ENCODE data around the gene ABCB11. TPM values are rescaled to one million over a fixed set of nuclear protein-coding genes. Genes with fewer than 3 reads are reported as not detected.
"Not testable (repeated sequence)": the region's sequence is repeated elsewhere in the genome, so short reads cannot be mapped to it uniquely, and the experiment has no call there.

Gene ABCB11
- total and polyA plus RNA-seq, 4 experiments from 2014 or later, result not detected

DNA sequence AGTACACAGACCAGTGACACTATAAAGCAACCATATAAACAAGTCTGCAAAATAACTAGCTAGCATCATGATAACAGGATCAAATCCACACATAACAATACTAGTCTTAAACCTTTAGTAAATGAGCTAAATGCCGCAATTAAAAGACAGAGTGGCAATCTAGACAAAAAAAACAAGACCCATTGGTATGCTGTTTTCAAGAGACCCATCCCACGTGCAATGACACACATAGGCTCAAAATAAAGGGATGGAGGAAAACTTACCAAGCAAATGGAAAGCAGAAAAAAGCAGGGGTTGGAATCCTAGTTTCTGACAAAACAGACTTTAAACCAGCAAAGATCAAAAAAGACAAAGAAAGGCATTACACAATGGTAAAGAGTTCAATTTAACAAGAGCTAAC, 23.5 kb upstream of the ABCB11 start:
- POLR2A ChIA-PET (ENCODE audit: partially characterized antibody); CTCF ChIA-PET (ENCODE audit: partially characterized antibody); H3K9me3 ChIP-seq (ENCODE audit: control insufficient read depth in 1 of 2, low read length in 2 of 2); H3K27ac ChIP-seq (ENCODE audit: low read depth, low read length); H3K27ac Mint-ChIP-seq; DNase-seq; H3K27me3 ChIP-seq (ENCODE audit: insufficient read depth, low read length); H3K4me1 ChIP-seq (ENCODE audit: insufficient read depth, low read length); intact Hi-C loops (cut with micrococcal nuclease); H3K36me3 Mint-ChIP-seq; H3K4me1 Mint-ChIP-seq; H3K36me3 ChIP-seq (ENCODE audit: insufficient read depth, low read length); H3K4me3 Mint-ChIP-seq; H3K4me3 ChIP-seq (ENCODE audit: low read length in 2 of 2); H3K27me3 Mint-ChIP-seq: not testable (repeated sequence)
- H3K9me3 Mint-ChIP-seq, result peaks cover 4 to 41% (median 24%) of the 10 kb centered on the region in 8 donors

DNA sequence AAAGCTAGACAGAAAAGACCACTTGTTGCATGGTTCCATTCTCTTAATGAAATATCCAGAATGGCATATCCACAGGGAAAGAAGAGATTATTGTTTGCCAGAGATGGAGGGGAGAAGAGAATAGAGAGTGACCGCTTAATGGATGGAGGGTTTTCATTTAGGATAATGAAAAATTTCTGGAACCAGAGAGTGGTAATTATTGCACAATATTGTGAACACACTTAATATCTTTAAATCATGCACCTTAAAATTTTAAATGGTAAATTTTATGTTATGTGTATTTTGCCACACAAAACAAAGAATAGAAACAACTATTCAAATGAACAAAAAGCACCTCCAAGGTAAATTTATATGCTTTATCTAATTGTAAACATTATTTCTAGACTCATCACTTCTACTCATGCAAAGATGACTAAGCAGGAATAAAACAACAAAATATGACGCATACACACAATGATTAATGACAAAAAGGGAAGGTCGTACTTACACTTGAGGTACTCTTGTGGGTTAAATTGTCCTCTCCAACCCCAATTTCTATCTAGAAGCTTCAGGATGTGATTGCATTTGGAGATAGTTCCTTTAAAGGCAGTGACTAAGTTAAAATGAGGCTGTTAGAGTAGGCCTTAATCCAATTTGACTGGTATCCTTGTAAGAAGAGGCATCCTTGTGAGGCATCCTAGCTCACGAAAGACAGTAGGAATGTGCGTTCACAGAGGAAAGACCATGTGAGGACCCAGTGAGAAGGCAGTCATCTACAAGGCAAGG, 19.5 kb upstream of the ABCB11 start:
- no peaks in the 10 kb centered on the region for H3K27me3 Mint-ChIP-seq
- intact Hi-C loops (cut with micrococcal nuclease), result no loop called here
- Histone ChIP-seq H3K36me3 (ENCODE audit: insufficient read depth, low read length) (no peaks in the 10 kb centered on the region), H3K4me3 (ENCODE audit: low read length in 2 of 2) (no peak overlapping the region), H3K4me1 (ENCODE audit: insufficient read depth, low read length) (no peaks in the 10 kb centered on the region), H3K27ac (ENCODE audit: low read depth, low read length) (no peak overlapping the region), H3K27me3 (ENCODE audit: insufficient read depth, low read length) (no peaks in the 10 kb centered on the region), H3K9me3 (ENCODE audit: control insufficient read depth in 1 of 2, low read length in 2 of 2) (no peaks in the 10 kb centered on the region)
- H3K9me3 Mint-ChIP-seq, result peaks cover 4 to 22% (median 16%) of the 10 kb centered on the region in 8 donors
- ChIA-PET POLR2A (ENCODE audit: partially characterized antibody) (no interaction called here), CTCF (ENCODE audit: partially characterized antibody) (no interaction called here)
- DNase-seq, result no peak
- no peak overlapping the region for H3K27ac Mint-ChIP-seq
- H3K4me1 Mint-ChIP-seq, result peaks cover 0 to 1% (median 0%) of the 10 kb centered on the region in 4 donors
- no peak overlapping the region for H3K4me3 Mint-ChIP-seq
- peaks cover 4 to 7% of the 10 kb centered on the region in 2 donors for H3K36me3 Mint-ChIP-seq

GRCh38 chr2:169049142-169049541, 18.0 kb upstream of the ABCB11 start:
- no peaks in the 10 kb centered on the region for H3K27me3 Mint-ChIP-seq
- Histone ChIP-seq H3K36me3 (ENCODE audit: insufficient read depth, low read length) (no peaks in the 10 kb centered on the region), H3K27me3 (ENCODE audit: insufficient read depth, low read length) (no peaks in the 10 kb centered on the region), H3K4me3 (ENCODE audit: low read length in 2 of 2) (no peak overlapping the region), H3K4me1 (ENCODE audit: insufficient read depth, low read length) (no peaks in the 10 kb centered on the region), H3K9me3 (ENCODE audit: control insufficient read depth in 1 of 2, low read length in 2 of 2) (no peaks in the 10 kb centered on the region), H3K27ac (ENCODE audit: low read depth, low read length) (no peak overlapping the region)
- H3K9me3 Mint-ChIP-seq, result peaks cover 0 to 17% (median 5%) of the 10 kb centered on the region in 8 donors
- DNase-seq, result no peak
- H3K36me3 Mint-ChIP-seq, result no peaks in the 10 kb centered on the region
- intact Hi-C loops (cut with micrococcal nuclease), result no loop called here
- no peak overlapping the region for H3K4me3 Mint-ChIP-seq
- CTCF ChIA-PET (ENCODE audit: partially characterized antibody), result no interaction called here
- no peak overlapping the region for H3K27ac Mint-ChIP-seq
- peaks cover 0 to 1% (median 0%) of the 10 kb centered on the region in 4 donors for H3K4me1 Mint-ChIP-seq
- POLR2A ChIA-PET (ENCODE audit: partially characterized antibody), result no interaction called here

DNA sequence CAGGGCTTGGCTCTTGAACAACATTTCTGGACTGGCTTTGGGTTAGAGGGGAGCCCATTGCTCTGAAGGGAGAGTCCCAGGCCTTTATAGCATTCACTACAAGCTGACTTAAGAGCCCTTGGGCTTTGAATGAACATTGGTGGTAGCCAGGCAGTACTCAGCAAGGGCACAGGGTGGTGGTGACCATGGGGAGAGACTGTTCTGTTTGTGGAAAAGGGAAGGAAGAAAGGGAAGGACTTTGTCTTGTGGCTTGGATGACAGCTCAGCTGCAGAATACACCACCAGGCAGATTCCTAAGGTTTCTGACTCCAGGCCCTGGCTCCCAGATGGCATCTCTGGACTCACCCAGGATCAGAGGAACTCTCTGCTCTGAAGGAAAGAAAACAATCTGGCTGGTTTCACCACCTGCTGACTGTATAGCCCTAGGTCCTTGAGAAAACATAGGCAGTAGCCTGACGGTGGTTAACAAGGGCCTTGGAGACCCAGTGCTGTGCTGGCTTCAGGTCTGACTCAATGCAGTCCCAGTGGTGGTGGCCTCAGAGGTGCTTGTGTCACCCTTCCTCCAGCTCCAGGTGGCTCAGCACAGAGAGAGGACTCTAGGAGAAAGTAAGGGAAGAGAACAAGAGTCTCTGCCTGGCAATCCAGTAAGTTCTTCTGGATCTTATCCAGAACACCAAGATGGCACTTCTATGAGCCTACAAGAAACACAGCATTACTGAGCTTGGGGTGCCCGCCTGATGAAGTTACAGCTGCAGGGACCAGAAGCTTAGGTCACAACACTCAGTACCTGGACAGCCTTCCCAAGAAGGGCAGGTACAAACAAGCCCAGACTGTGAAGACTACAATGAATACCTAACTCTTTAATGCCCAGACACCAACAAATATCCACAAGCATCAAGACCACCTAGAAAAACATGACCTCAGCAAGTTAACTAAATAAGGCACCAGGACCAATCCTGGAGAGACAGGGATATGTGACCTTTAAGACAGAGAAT, 16.4 kb upstream of the ABCB11 start:
- Mint-ChIP-seq H3K9me3 (peaks cover 0 to 22% (median 11%) of the 10 kb centered on the region in 8 donors), H3K4me1 (peaks cover 0 to 1% (median 0%) of the 10 kb centered on the region in 4 donors), H3K36me3 (peaks cover 0 to 7% of the 10 kb centered on the region in 2 donors), H3K27me3 (no peaks in the 10 kb centered on the region), H3K4me3 (no peak overlapping the region), H3K27ac (no peak overlapping the region)
- ChIA-PET POLR2A (ENCODE audit: partially characterized antibody) (no interaction called here), CTCF (ENCODE audit: partially characterized antibody) (no interaction called here)
- Histone ChIP-seq H3K4me3 (ENCODE audit: low read length in 2 of 2) (no peak overlapping the region), H3K27me3 (ENCODE audit: insufficient read depth, low read length) (no peaks in the 10 kb centered on the region), H3K9me3 (ENCODE audit: control insufficient read depth in 1 of 2, low read length in 2 of 2) (no peaks in the 10 kb centered on the region), H3K36me3 (ENCODE audit: insufficient read depth, low read length) (no peaks in the 10 kb centered on the region), H3K27ac (ENCODE audit: low read depth, low read length) (no peak overlapping the region), H3K4me1 (ENCODE audit: insufficient read depth, low read length) (no peaks in the 10 kb centered on the region)
- DNase-seq, result no peak
- intact Hi-C loops (cut with micrococcal nuclease), result no loop called here

GRCh38 chr2:169046440-169047151, 15.5 kb upstream of the ABCB11 start:
- Histone ChIP-seq H3K27me3 (ENCODE audit: insufficient read depth, low read length) (no peaks in the 10 kb centered on the region), H3K36me3 (ENCODE audit: insufficient read depth, low read length) (no peaks in the 10 kb centered on the region), H3K4me3 (ENCODE audit: low read length in 2 of 2) (no peak overlapping the region), H3K27ac (ENCODE audit: low read depth, low read length) (no peak overlapping the region), H3K4me1 (ENCODE audit: insufficient read depth, low read length) (no peaks in the 10 kb centered on the region), H3K9me3 (ENCODE audit: control insufficient read depth in 1 of 2, low read length in 2 of 2) (no peaks in the 10 kb centered on the region)
- ChIA-PET CTCF (ENCODE audit: partially characterized antibody) (no interaction called here), POLR2A (ENCODE audit: partially characterized antibody) (no interaction called here)
- intact Hi-C loops (cut with micrococcal nuclease), result no loop called here
- H3K4me1 Mint-ChIP-seq, result peaks cover 0 to 2% (median 0%) of the 10 kb centered on the region in 4 donors
- DNase-seq, result no peak
- no peak overlapping the region for H3K4me3 Mint-ChIP-seq
- H3K27me3 Mint-ChIP-seq, result peaks cover 0 to 2% of the 10 kb centered on the region in 2 donors
- H3K9me3 Mint-ChIP-seq, result peaks cover 0 to 31% (median 19%) of the 10 kb centered on the region in 8 donors
- H3K36me3 Mint-ChIP-seq, result peaks cover 4 to 7% of the 10 kb centered on the region in 2 donors
- no peak overlapping the region for H3K27ac Mint-ChIP-seq

DNA sequence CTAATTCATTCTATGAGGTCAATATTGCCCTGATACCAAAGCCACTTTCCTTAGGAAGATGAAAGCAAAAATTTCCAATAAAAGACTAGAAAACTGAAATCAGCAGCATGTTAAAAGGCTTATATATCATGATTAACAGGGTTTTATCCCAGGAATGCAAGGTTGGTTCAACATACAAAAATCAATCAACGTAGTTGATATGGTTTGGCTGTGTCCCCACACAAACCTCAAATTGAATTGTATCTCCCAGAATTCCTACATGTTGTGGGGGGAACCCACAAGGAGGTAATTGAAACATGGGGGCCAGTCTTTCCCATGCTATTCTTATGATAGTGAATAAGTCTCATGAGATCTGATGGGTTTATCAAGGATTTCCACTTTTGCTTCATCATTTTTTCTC, 11.7 kb upstream of the ABCB11 start:
- Histone ChIP-seq H3K27me3 (ENCODE audit: insufficient read depth, low read length) (no peaks in the 10 kb centered on the region), H3K36me3 (ENCODE audit: insufficient read depth, low read length) (no peaks in the 10 kb centered on the region), H3K9me3 (ENCODE audit: control insufficient read depth in 1 of 2, low read length in 2 of 2) (no peaks in the 10 kb centered on the region), H3K4me3 (ENCODE audit: low read length in 2 of 2) (no peak overlapping the region), H3K4me1 (ENCODE audit: insufficient read depth, low read length) (no peaks in the 10 kb centered on the region), H3K27ac (ENCODE audit: low read depth, low read length) (no peak overlapping the region)
- Mint-ChIP-seq H3K27me3 (peaks cover 0 to 2% of the 10 kb centered on the region in 2 donors), H3K4me1 (peaks cover 0 to 11% (median 7%) of the 10 kb centered on the region in 4 donors), H3K4me3 (no peak overlapping the region), H3K36me3 (peaks cover 4 to 7% of the 10 kb centered on the region in 2 donors), H3K9me3 (peaks cover 0 to 33% (median 20%) of the 10 kb centered on the region in 8 donors), H3K27ac (no peak overlapping the region)
- CTCF ChIA-PET (ENCODE audit: partially characterized antibody), result no interaction called here
- intact Hi-C loops (cut with micrococcal nuclease), result no loop called here
- POLR2A ChIA-PET (ENCODE audit: partially characterized antibody), result no interaction called here
- DNase-seq, result no peak

- H3K9me3 Mint-ChIP-seq, result peaks cover 0 to 33% (median 20%) of the 10 kb centered on the region in 8 donors
- H3K27me3 Mint-ChIP-seq, result peaks cover 0 to 2% of the 10 kb centered on the region in 2 donors
- peaks cover 4 to 7% of the 10 kb centered on the region in 2 donors for H3K36me3 Mint-ChIP-seq
- Histone ChIP-seq H3K27ac (ENCODE audit: low read depth, low read length) (no peak overlapping the region), H3K4me1 (ENCODE audit: insufficient read depth, low read length) (no peaks in the 10 kb centered on the region), H3K9me3 (ENCODE audit: control insufficient read depth in 1 of 2, low read length in 2 of 2) (no peaks in the 10 kb centered on the region), H3K36me3 (ENCODE audit: insufficient read depth, low read length) (no peaks in the 10 kb centered on the region), H3K4me3 (ENCODE audit: low read length in 2 of 2) (no peak overlapping the region), H3K27me3 (ENCODE audit: insufficient read depth, low read length) (no peaks in the 10 kb centered on the region)
- no peak overlapping the region for H3K27ac Mint-ChIP-seq
- ChIA-PET CTCF (ENCODE audit: partially characterized antibody) (interaction anchor here (1.2 to 1.5 kb wide), 2 partner anchors 80 to 89 kb away, joined by 3 read pairs; no protein-coding TSS in a partner anchor), POLR2A (ENCODE audit: partially characterized antibody) (no interaction called here)
- intact Hi-C loops (cut with micrococcal nuclease), result no loop called here
- peaks cover 0 to 11% (median 7%) of the 10 kb centered on the region in 4 donors for H3K4me1 Mint-ChIP-seq
- H3K4me3 Mint-ChIP-seq, result no peak overlapping the region
- no peak for DNase-seq
Measured at GRCh38 chr2:169041594-169041993, 10.5 kb upstream of the ABCB11 start.
